ENCODE data around the gene LNP1. TPM values are rescaled to one million over a fixed set of nuclear protein-coding genes. Genes with fewer than 3 reads are reported as not detected.

The LNP1 gene
- total and polyA plus RNA-seq, 2 of the 8 experiments (the other 6 are each of a cell fraction or from before 2014, with no cell fraction given): 6.6 to 8.7 TPM

DNA sequence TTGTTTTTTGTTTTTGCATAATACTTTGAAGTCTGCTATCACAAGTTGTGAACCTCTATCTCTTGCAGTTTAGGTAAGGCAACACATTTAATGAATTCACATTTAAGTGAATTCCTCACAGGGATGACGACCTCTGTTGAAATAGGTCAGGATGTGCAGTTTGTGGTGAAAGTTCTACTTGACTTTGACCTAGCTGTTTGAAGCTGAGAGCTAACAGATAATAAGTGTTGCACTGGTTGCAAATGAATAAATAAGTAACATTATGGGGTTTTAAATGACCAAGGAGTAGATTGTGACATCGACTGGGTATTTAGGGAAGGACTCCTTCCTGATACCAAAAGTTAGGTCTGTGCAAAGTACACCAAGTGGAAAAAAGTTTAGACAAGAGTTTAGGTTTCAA is 42.9 kb upstream of the LNP1 start:
- DNase-seq (ENCODE audit: low read depth in 1 of 2, low spot score in 2 of 2) (no peak), FAIRE-seq (no peak)
- Histone ChIP-seq H3K18ac (ENCODE audit: extremely low read depth, low read length) (no peak overlapping the region), H4K91ac (replicated peaks; ENCODE audit: insufficient read length, low read length) (no peak overlapping the region), H2BK120ac (replicated peaks; ENCODE audit: low read depth, low read length) (no peak overlapping the region), H3K9me3 (ENCODE audit: insufficient read depth in 2 of 2, low read depth in 1 of 2, low read length in 1 of 2) (no peaks in the 10 kb centered on the region; a peak in 1 of 4 replicates), H3K4ac (replicated peaks; ENCODE audit: insufficient read length, low read depth, low read length) (no peak overlapping the region), H3K56ac (replicated peaks; ENCODE audit: insufficient read length, low read depth, low read length) (no peak overlapping the region), H3K9ac (replicated peaks in 1 of 4; ENCODE audit: extremely low read depth in 1 of 4, low read depth in 3 of 4, low read length in 3 of 4) (no peak overlapping the region), H4K8ac (ENCODE audit: extremely low read depth, insufficient read depth, low read length) (no peak overlapping the region), H3K4me3 (ENCODE audit: extremely low read depth in 1 of 4, insufficient read depth in 2 of 4, low read depth in 3 of 4, low read length in 4 of 4) (no peak overlapping the region), H3K14ac (ENCODE audit: insufficient read length) (no peak overlapping the region), H3K79me2 (ENCODE audit: control insufficient read depth in 1 of 2, insufficient read depth in 2 of 2, low read length in 2 of 2) (no peaks in the 10 kb centered on the region), H3K23me2 (ENCODE audit: low read depth, low read length) (no peaks in the 10 kb centered on the region), H3K79me1 (ENCODE audit: low read depth, low read length) (no peaks in the 10 kb centered on the region), H3K4me1 (replicated peaks in 1 of 4; ENCODE audit: control insufficient read depth in 3 of 4, insufficient read depth in 4 of 4, low read length in 3 of 4) (no peaks in the 10 kb centered on the region), H2BK5ac (ENCODE audit: low read depth, low read length) (no peak overlapping the region), H3K36me3 (ENCODE audit: control insufficient read depth in 2 of 4, insufficient read depth in 4 of 4, low read length in 3 of 4) (peaks cover 0 to 12% (median 6%) of the 10 kb centered on the region in 4 experiments; a peak in 3 of 8 replicates), H2BK12ac (ENCODE audit: low read depth, low read length) (no peak overlapping the region), H4K5ac (ENCODE audit: insufficient read length, low read depth, low read length) (no peak overlapping the region), H2BK20ac (ENCODE audit: low read length) (no peak overlapping the region), H2AFZ (ENCODE audit: low read length) (no peak overlapping the region), H2AK5ac (ENCODE audit: low read depth, low read length) (no peak overlapping the region), H4K20me1 (replicated peaks in 1 of 2; ENCODE audit: control insufficient read depth in 1 of 2, insufficient read depth in 2 of 2, low read length in 2 of 2) (no peaks in the 10 kb centered on the region), H3K27me3 (replicated peaks in 1 of 4; ENCODE audit: control insufficient read depth in 3 of 4, extremely low read depth in 1 of 4, insufficient read depth in 3 of 4, low read length in 3 of 4) (no peaks in the 10 kb centered on the region), H3K27ac (ENCODE audit: low read depth, low read length) (no peak overlapping the region), H2BK15ac (ENCODE audit: low read length) (no peak overlapping the region), H3K23ac (ENCODE audit: insufficient read length) (no peak overlapping the region), H3K4me2 (ENCODE audit: insufficient read depth in 1 of 2, low read depth in 2 of 2, low read length in 2 of 2) (no peak overlapping the region)
- ChIA-PET POLR2A (ENCODE audit: partially characterized antibody) (interaction anchor here (0.9 to 1.4 kb wide), 3 partner anchors 15 to 27 kb away, joined by 3 to 5 read pairs (median 3); no protein-coding TSS in a partner anchor), CTCF (ENCODE audit: partially characterized antibody) (interaction anchor here (1.5 kb wide), 1 partner anchor 59 kb away, joined by 4 read pairs; no protein-coding TSS in a partner anchor)
- 89% methylated on average over 2 of the region's 2 CpGs; no CpG with 5 or more reads in 1 of the 2 experiments for WGBS, 2 experiments (ENCODE audit: extremely low coverage in 1 of 2, insufficient coverage in 1 of 2, insufficient read length in 1 of 2, insufficient replicate concordance in 2 of 2, low coverage in 1 of 2, low lambda C conversion rate in 2 of 2, missing lambda C conversion rate in 1 of 2)
- TF ChIP-seq CBX5 (IDR thresholded peaks at IDR 0.05; ENCODE audit: low read depth, low read length) (no peak), JUN (IDR thresholded peaks at IDR 0.05; ENCODE audit: low read depth, low read length) (no peak), EZH2 (IDR thresholded peaks at IDR 0.05; ENCODE audit: low read depth, low read length, severe bottlenecking) (no peak), CHD2 (IDR thresholded peaks at IDR 0.05; ENCODE audit: low read length) (no peak), TAF7 (optimal IDR thresholded peaks at IDR 0.05; ENCODE audit: borderline replicate concordance, low read depth, low read length) (no peak), JUND (IDR thresholded peaks at IDR 0.05; ENCODE audit: low read length) (no peak), ASH2L (IDR thresholded peaks at IDR 0.05; ENCODE audit: low read length) (no peak), RAD21 (IDR thresholded peaks at IDR 0.05 in 1 of 2, conservative IDR thresholded peaks at IDR 0.05 in 1 of 2; ENCODE audit: low read depth in 2 of 2, low read length in 2 of 2) (no peak)
- TF ChIP-seq, protein P1, sequence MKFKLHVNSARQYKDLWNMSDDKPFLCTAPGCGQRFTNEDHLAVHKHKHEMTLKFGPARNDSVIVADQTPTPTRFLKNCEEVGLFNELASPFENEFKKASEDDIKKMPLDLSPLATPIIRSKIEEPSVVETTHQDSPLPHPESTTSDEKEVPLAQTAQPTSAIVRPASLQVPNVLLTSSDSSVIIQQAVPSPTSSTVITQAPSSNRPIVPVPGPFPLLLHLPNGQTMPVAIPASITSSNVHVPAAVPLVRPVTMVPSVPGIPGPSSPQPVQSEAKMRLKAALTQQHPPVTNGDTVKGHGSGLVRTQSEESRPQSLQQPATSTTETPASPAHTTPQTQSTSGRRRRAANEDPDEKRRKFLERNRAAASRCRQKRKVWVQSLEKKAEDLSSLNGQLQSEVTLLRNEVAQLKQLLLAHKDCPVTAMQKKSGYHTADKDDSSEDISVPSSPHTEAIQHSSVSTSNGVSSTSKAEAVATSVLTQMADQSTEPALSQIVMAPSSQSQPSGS (IDR thresholded peaks at IDR 0.05; ENCODE audit: low read length): no peak
